Activated B cell treated with CpG ODN at 0.5 μM for 24 hours (primary cell): ENCODE data around the gene EPS8L2. TPM values are rescaled to one million over a fixed set of nuclear protein-coding genes. Genes with fewer than 3 reads are reported as not detected.

ENCODE experiments used
- ATAC-seq: fragments of 200-7000 bp; cut with Tn5 transposase; one replicate; pipeline ENCODE4 v1.10.0; 2021; ENCODE audit warnings: low read depth, mild to moderate bottlenecking, moderate library complexity
- CTCF ChIA-PET: fragments of 350-600 bp; sonication (Branson Sonifier 250); formaldehyde crosslinking; loops from one replicate; lab custom pipeline; 2021; ENCODE audit warnings: antibody characterized with exemption; lab: Charles Lee
- POLR2A ChIA-PET: fragments of 350-600 bp; sonication (Branson Sonifier 250); formaldehyde crosslinking; loops from one replicate; lab custom pipeline; 2021; ENCODE audit warnings: antibody characterized with exemption; lab: Charles Lee
- DNase-seq: peaks from one replicate; pipeline ENCODE4 v3.0.0; 2022
- H3K27ac Mint-ChIP-seq: one replicate; pipeline ENCODE4 v1.8.0; 2020; ENCODE audit warnings: mixed read lengths
- H3K27me3 Mint-ChIP-seq: one replicate; pipeline ENCODE4 v1.8.0; 2021; ENCODE audit warnings: mixed read lengths
- H3K36me3 Mint-ChIP-seq: one replicate; pipeline ENCODE4 v1.8.0; 2021; ENCODE audit warnings: low read depth, mixed read lengths
- H3K4me1 Mint-ChIP-seq: one replicate; pipeline ENCODE4 v1.8.0; 2021; ENCODE audit warnings: mixed read lengths
- H3K4me3 Mint-ChIP-seq: one replicate; pipeline ENCODE4 v1.8.0; 2020; ENCODE audit warnings: mild to moderate bottlenecking, mixed read lengths
- H3K9me3 Mint-ChIP-seq: one replicate; pipeline ENCODE4 v1.8.0; 2020; ENCODE audit warnings: mixed read lengths
- intact Hi-C: fragments of 100-400 bp; cut with micrococcal nuclease; formaldehyde crosslinking; loops from one replicate; pipeline ENCODE4 v1.15.1; 2024
- total RNA-seq: library from RNA; stranded (reverse); gene quantifications from 2 replicates; pipeline ENCODE4 v1.2.3, GENCODE V29; 2022
- TF ChIP-seq, protein P1 (sequence below): fragments of 200-600 bp; IDR thresholded peaks from one replicate; pipeline ENCODE4 v1.8.0; 2022; ENCODE audit warnings: antibody characterized with exemption, mild to moderate bottlenecking

Gene EPS8L2
- total RNA-seq, 1 donor from 2014 or later: 5.9 TPM

DNA sequence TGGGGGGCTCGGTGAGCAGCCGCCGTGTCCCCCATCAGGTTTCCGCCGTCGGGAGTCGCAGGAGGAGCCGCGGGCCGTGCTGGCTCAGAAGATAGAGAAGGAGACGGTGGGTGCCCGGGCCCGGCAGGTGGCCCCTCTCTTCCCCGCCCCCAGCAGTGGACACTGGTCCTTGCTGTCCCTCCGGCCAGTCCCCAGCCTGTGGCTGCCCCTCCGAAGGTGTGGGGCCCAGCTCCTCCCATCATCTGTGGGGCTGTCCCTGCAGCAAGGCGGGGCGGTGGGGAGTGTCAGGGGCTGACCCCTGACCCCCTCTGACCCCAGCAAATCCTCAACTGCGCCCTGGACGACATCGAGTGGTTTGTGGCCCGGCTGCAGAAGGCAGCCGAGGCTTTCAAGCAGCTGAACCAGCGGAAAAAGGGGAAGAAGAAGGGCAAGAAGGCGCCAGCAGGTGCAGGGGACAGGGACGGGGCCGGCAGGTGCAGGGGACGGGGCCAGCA, 15.3 kb downstream of the EPS8L2 start:
- no peaks in the 10 kb centered on the region for H3K36me3 Mint-ChIP-seq
- ATAC-seq (peak; percentile 33), DNase-seq (no peak)
- H3K27ac Mint-ChIP-seq: no peak overlapping the region
- H3K27me3 Mint-ChIP-seq: peaks cover 6% of the 10 kb centered on the region
- TF ChIP-seq, protein P1, sequence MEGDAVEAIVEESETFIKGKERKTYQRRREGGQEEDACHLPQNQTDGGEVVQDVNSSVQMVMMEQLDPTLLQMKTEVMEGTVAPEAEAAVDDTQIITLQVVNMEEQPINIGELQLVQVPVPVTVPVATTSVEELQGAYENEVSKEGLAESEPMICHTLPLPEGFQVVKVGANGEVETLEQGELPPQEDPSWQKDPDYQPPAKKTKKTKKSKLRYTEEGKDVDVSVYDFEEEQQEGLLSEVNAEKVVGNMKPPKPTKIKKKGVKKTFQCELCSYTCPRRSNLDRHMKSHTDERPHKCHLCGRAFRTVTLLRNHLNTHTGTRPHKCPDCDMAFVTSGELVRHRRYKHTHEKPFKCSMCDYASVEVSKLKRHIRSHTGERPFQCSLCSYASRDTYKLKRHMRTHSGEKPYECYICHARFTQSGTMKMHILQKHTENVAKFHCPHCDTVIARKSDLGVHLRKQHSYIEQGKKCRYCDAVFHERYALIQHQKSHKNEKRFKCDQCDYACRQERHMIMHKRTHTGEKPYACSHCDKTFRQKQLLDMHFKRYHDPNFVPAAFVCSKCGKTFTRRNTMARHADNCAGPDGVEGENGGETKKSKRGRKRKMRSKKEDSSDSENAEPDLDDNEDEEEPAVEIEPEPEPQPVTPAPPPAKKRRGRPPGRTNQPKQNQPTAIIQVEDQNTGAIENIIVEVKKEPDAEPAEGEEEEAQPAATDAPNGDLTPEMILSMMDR: no peak
- no peaks in the 10 kb centered on the region for H3K9me3 Mint-ChIP-seq
- POLR2A ChIA-PET: interaction anchor here (0.7 to 4.1 kb wide), 7 partner anchors 25 to 366 kb away, joined by 3 to 95 read pairs (median 9); partner anchors contain the start of genes DEAF1, IRF7, LMNTD2 and RASSF7
- peaks cover 21% of the 10 kb centered on the region for H3K4me1 Mint-ChIP-seq
- intact Hi-C loops: loop anchor here (1.0 to 5.0 kb wide), 2 partner anchors 24 to 184 kb away; partner anchors contain the start of genes HRAS and LRRC56
- CTCF ChIA-PET: interaction anchor here (1.0 to 8.8 kb wide), 6 partner anchors 26 to 167 kb away, joined by 3 to 70 read pairs (median 8); partner anchors contain the start of genes DEAF1 and TMEM80
- peak overlapping the region; percentile 76 for H3K4me3 Mint-ChIP-seq

DNA sequence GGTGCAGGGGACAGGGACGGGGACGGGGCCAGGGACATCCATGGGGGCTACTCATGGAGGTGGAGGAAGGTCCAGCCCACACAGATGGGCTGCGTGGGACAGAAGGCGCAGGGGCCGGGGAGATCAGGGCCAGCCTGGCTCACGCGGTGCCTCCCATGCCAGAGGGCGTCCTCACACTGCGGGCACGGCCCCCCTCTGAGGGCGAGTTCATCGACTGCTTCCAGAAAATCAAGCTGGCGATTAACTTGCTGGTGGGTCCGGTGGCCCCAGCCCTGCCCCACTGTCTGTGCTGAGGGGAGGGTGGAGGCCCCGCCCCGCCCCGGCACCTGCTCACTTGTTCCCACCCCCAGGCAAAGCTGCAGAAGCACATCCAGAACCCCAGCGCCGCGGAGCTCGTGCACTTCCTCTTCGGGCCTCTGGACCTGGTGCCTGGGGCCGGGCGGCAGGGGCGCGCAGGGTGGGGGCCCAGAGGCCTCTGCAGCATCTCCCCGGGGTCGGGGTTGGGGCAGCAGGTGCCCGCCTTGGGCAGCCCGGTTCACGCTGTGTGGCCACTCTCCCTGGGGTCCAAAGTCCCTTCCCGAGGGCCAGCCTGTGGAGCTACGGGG, 15.8 kb downstream of the EPS8L2 start:
- peak; percentile 68 for DNase-seq
- ATAC-seq: peak; percentile 80
- POLR2A ChIA-PET: interaction anchor here (0.6 to 4.1 kb wide), 13 partner anchors 9 to 367 kb away, joined by 3 to 95 read pairs (median 4); partner anchors contain the start of genes DEAF1, IRF7, LMNTD2 and RASSF7
- intact Hi-C loops: loop anchor here (1.0 to 5.0 kb wide), 2 partner anchors 25 to 185 kb away; partner anchors contain the start of genes HRAS and LRRC56
- Mint-ChIP-seq H3K36me3 (no peaks in the 10 kb centered on the region), H3K4me3 (peak overlapping the region; percentile 76), H3K9me3 (no peaks in the 10 kb centered on the region), H3K27ac (no peak overlapping the region), H3K27me3 (peaks cover 6% of the 10 kb centered on the region), H3K4me1 (peaks cover 23% of the 10 kb centered on the region)
- CTCF ChIA-PET: interaction anchor here (1.0 to 8.8 kb wide), 7 partner anchors 18 to 167 kb away, joined by 3 to 70 read pairs (median 5); partner anchors contain the start of genes DEAF1 and TMEM80
- TF ChIP-seq, protein P1: no peak

DNA sequence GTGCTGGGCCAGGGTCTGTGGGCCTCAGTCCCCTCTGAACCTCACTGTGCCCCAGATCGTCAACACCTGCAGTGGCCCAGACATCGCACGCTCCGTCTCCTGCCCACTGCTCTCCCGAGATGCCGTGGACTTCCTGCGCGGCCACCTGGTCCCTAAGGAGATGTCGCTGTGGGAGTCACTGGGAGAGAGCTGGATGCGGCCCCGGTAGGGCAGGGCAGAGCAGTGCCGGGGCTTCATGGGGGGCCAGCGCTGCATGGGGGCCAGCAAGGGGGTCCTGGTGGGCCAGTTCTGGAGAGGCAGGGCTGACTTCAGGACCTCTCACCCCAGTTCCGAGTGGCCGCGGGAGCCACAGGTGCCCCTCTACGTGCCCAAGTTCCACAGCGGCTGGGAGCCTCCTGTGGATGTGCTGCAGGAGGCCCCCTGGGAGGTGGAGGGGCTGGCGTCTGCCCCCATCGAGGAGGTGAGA, 16.3 kb downstream of the EPS8L2 start:
- no peak for ATAC-seq
- Mint-ChIP-seq H3K27me3 (peaks cover 6% of the 10 kb centered on the region), H3K9me3 (no peaks in the 10 kb centered on the region), H3K27ac (no peak overlapping the region), H3K4me1 (peaks cover 23% of the 10 kb centered on the region), H3K36me3 (no peaks in the 10 kb centered on the region), H3K4me3 (peak overlapping the region; percentile 35)
- CTCF ChIA-PET: interaction anchor here (1.0 to 8.8 kb wide), 9 partner anchors 18 to 168 kb away, joined by 3 to 70 read pairs (median 5); partner anchors contain the start of genes DEAF1 and TMEM80
- no peak for DNase-seq
- intact Hi-C loops: loop anchor here (5.0 kb wide), 1 partner anchor 185 kb away; the partner anchor contains the start of genes HRAS and LRRC56
- POLR2A ChIA-PET: interaction anchor here (0.6 to 4.1 kb wide), 11 partner anchors 10 to 367 kb away, joined by 3 to 95 read pairs (median 3); partner anchors contain the start of genes DEAF1, IRF7, LMNTD2 and RASSF7
- TF ChIP-seq, protein P1: no peak

DNA sequence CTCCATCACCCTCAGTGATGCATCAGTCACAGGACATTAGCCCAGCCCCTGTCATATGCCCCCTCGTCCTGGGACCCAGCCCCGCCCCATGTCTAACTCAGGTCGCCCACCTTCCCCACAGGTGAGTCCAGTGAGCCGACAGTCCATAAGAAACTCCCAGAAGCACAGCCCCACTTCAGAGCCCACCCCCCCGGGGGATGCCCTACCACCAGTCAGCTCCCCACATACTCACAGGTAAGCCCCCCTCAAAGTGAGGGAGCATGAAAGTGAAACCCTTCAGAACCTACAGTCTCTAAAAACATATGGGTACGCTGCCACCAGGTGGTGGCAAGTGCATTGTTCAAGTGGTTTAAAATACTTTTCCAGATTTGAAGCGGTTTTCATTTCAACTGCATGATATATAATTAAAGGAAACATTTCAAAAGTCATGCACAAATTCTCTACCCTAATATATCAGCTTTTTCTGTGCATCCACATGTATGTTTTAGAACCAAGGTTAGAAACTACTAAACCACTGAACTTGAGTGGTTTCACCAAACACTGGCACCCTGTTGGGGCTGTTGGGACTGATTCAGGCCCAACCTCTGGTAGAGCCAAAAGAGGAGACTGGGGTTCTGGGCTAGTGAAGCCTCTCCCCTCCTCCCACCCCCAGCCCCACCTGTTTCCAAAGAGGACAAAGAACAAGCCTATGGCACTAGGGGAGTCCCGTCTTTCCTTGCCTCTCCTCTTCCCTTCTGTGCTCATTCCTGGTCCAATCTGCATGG, 17.3 kb downstream of the EPS8L2 start:
- Mint-ChIP-seq H3K9me3 (no peaks in the 10 kb centered on the region), H3K36me3 (no peaks in the 10 kb centered on the region), H3K27ac (peak overlapping the region; percentile 53), H3K27me3 (peaks cover 6% of the 10 kb centered on the region), H3K4me3 (peak overlapping the region; percentile 77), H3K4me1 (peaks cover 23% of the 10 kb centered on the region)
- intact Hi-C loops: loop anchor here (1.0 to 5.0 kb wide), 4 partner anchors 42 to 186 kb away; partner anchors contain the start of genes HRAS and LRRC56
- ATAC-seq (no peak), DNase-seq (no peak)
- ChIA-PET CTCF (interaction anchor here (1.4 to 8.8 kb wide), 8 partner anchors 19 to 169 kb away, joined by 3 to 70 read pairs (median 5); partner anchors contain the start of genes DEAF1 and TMEM80), POLR2A (interaction anchor here (1.5 to 4.1 kb wide), 3 partner anchors 27 to 164 kb away, joined by 10 to 95 read pairs (median 11); partner anchors contain the start of genes DEAF1, IRF7, LMNTD2 and RASSF7)
- TF ChIP-seq, protein P1: no peak
